Right kidney (tissue), 1 donor: ENCODE data around the gene SRGAP2B.
"Not testable (repeated sequence)": the region's sequence is repeated elsewhere in the genome, so short reads cannot be mapped to it uniquely, and the experiment has no call there.

ENCODE experiments used
- DNase-seq: peaks from one replicate; pipeline ENCODE4 v3.0.0-alpha.2; 2016

Gene SRGAP2B

DNA sequence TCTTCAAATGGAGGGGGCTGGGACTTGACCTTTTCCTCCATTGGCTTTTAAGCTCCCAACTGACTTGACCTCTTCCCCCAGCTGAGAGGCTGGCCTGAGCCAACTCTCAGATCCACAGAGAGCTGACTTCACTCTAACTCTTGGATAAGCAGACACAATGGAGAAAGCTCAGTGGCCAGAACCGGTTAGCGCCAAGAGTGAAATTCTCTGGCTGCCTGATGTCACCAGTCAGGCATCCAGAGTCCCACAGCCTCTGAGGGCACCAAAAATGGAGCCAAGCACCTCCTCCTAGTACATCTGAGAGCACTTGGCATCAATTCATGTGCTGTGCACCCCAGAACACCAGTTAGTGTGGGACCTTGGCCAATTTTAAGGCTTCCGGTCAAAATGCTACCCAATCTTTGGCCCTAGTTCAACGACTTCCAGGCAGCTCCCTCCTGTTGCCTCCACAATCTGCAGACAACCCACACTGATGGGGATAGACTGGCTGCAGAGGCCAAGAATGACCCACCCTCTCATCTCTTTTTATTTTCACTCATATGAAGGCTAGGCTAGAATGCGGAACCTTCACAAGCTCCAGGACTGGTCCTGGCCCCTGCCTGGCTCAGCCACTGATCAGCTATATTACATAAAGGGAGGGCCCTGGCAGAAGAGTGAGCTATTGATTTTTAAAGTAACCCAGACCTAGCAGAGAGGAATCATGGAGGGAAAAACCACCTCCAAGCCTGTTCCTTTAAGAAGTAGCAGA, 200.5 kb downstream of the SRGAP2B start:
- DNase-seq, result not testable (repeated sequence)

DNA sequence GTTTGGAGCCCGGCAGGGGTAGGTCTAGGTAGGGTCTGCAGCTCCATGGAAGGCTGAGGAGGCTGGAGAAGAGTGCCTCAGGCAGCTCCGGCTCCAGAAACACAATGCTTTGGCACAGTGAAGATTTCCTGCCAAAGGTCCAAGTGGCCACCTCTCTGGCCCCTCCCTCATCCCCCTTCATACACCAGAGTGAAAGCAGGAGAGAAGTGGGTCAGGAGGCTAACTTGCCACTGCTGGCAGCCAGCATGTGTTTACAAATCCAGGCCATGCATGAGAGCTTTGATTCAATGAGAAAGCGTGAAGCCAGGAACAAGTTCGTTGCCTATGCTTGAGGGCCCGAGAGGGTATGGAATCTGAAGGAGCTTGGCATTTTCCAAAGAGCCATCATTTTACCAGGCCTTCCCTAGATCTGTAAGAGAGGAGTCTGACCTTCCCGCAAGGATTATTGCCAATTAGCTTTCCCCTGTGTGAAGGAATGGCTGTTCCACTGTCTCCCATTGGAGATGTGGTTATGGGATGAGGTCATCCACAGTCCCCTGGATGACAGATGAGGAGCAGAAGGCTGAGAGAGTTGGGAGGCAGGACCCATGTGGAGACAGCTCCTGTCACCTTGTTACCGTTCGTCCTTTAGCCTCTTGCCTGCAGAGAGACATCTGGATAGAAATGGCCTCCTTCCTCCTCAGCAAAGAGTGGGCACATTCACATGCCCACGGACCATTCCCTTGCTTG, 201.3 kb downstream of the SRGAP2B start:
- DNase-seq, result not testable (repeated sequence)

- DNase-seq, result not testable (repeated sequence)
Observed at GRCh38 chr1:144893062-144893461, 202.1 kb downstream of the SRGAP2B start.

- DNase-seq, result not testable (repeated sequence)
Observed at GRCh38 chr1:144889450-144890115, 205.5 kb downstream of the SRGAP2B start.

DNA sequence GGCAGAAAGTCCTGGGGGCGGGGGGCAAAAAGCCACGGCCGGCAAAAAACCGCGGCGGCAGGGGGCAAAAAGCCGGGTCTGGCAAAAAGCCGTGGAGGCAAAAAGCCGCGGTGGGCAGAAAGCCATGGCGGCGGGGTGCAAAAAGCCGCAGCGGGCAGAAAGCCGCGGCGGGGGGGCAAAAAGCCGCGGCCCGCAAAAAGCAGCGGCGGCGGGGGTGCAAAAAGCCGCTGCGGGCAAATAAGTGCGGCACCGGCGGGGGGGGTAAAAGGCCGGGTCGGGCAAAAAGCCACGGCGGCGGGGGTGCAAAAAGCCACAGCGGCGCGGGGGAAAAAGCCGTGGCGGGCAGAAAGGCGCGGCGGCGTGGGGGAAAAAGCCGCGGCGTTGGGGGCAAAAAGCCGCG, 212.1 kb downstream of the SRGAP2B start:
- peak; percentile 9 for DNase-seq

GRCh38 chr1:144882343-144882742, 212.8 kb downstream of the SRGAP2B start:
- DNase-seq, result not testable (repeated sequence)

- DNase-seq, result not testable (repeated sequence)
Observed at GRCh38 chr1:144858607-144859006, 236.5 kb downstream of the SRGAP2B start.
